DND-41 (cell line): ENCODE measurements around the gene RGN.

Source experiments
- EZH2 ChIP-seq: IDR thresholded peaks from 3 replicates; pipeline ENCODE4 v1.6.1; 2012; ENCODE audit warnings: borderline replicate concordance, low read depth, mild to moderate bottlenecking, moderate library complexity, low read length, inconsistent platforms; ENCODE audit not compliant: severe bottlenecking
- TF ChIP-seq, protein P1 (sequence below): IDR thresholded peaks from 2 replicates; pipeline ENCODE4 v1.5.1; 2012; ENCODE audit warnings: borderline replicate concordance, low read length, moderate library complexity, mild to moderate bottlenecking; ENCODE audit not compliant: poor library complexity, severe bottlenecking; ENCODE audit errors: extremely low read depth

DNA sequence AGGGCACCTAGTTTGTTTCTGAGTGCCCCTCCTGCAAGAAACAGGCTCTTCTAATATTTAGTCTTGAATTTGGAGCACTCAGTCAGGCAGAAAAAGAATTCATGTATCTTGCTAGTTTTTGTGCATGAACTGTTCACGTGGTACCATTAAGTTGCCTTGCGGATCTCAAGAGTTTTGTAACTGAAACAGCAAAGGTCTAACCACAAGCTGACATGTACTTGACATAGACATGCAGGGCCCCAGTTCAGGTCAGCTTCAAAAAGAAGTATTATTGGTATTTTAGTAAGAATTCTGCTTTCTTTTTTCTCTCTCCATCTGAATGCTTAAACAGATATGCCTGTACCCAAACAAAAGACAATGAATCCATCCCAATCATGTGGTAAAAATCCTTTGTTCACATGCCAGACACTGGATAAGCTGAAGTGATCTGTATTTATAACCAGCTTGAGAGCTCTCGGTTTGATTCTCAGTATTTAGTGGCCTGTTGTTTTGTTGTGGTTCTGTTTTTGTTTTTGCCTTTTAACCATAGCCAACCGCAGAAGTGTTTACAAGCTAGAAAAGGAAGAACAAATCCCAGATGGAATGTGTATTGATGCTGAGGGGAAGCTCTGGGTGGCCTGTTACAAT, 13.0 kb downstream of the RGN start:
- TF ChIP-seq, protein P1, sequence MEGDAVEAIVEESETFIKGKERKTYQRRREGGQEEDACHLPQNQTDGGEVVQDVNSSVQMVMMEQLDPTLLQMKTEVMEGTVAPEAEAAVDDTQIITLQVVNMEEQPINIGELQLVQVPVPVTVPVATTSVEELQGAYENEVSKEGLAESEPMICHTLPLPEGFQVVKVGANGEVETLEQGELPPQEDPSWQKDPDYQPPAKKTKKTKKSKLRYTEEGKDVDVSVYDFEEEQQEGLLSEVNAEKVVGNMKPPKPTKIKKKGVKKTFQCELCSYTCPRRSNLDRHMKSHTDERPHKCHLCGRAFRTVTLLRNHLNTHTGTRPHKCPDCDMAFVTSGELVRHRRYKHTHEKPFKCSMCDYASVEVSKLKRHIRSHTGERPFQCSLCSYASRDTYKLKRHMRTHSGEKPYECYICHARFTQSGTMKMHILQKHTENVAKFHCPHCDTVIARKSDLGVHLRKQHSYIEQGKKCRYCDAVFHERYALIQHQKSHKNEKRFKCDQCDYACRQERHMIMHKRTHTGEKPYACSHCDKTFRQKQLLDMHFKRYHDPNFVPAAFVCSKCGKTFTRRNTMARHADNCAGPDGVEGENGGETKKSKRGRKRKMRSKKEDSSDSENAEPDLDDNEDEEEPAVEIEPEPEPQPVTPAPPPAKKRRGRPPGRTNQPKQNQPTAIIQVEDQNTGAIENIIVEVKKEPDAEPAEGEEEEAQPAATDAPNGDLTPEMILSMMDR, result no peak
- TF ChIP-seq EZH2, result no peak
